GM19035 (cell line): Measurements from ENCODE around the gene LSS.
"Not testable (repeated sequence)": the region's sequence is repeated elsewhere in the genome, so short reads cannot be mapped to it uniquely, and the experiment has no call there.

Experiments used
- ATAC-seq: cut with Tn5 transposase; IDR thresholded peaks from one replicate; pipeline ENCODE4 v1.9.1; 2021; ENCODE audit not compliant: unreplicated experiment

The LSS gene

DNA sequence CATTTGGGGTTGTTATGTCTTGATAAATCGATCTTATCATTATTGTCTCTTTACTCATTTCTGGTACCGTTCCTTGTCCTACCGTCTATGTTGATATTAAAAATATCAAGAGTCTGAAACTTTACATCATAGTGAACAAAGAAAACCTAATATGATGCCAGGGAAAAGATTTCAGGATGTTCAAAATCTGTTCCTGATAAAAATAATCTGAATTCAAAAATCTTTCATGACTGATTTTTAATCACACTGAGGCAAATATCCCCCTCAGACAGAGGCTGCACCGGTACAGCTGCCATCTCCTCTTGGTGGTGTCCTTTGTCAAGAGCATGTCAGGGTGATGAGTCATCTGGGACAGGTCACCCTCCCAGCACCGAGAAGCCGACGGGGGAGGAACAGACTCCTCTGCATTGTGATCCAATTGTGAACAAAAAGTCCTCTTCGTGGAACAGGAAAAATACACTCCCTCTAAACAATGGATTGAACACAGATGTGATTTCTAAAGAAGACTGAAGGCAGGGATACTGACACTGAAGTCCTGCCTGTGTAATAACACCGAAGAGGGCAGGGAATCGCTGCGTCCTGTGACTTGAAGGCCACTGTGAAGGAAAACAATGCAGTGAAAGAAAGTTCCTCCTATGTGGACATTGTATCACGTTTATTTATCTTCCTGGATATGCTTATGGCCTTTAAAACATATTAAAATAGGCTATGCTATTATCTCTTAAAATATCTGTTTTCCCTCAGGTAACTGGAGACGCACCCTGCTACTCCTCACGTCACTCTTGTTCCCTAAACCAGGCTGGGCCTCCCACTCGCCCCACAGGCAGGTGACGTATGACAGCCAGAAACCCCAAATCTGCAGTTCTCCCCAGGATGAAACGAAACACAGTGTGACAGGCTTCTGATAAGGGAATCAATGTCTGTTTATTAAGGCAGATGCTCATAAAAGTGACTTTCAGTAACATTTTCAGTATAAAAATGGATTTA, 40.1 kb downstream of the LSS start:
- ATAC-seq, result no peak

DNA sequence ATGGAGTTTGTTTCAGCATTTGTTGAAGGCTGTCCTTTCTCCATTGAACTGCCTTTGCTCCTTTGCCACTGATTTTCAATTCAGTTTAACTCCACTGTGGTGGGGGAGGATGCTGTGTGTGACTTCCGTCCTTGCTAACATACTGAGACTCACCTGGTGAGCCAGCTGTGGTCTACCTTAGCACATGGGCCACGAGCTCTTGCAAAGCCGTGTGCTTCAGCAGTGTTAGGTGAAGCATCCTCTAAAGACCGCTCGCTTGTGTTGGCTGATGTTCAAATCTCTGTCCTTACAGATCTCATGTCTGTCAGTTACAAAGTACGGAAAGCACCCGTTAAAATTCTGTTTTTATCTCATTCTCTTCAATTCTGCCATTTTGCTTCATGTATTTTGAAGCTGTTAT, 40.8 kb downstream of the LSS start:
- no peak for ATAC-seq

DNA sequence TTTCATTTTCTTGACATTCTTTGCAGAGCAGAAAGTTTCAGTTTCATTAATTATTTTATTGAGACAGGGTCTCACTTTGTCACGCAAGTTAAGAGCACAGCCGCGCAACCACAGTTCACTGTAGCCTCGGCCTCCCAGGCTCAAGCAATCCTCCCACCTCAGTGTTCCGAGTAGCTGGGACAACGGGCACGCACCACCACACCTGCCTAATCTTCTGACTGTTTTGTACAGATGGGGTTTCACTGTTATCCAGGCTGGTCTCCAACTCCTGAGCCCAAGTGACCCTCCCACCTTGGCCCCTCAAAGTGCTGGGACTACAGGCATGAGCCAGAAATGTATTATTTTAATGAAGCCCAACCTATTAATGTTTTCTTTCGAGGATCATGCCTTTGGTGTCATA, 41.3 kb downstream of the LSS start:
- no peak for ATAC-seq

- no peak for ATAC-seq
Measured at GRCh38 chr21:46185716-46186115, 42.9 kb downstream of the LSS start.

GRCh38 chr21:46184625-46185555, 43.7 kb downstream of the LSS start:
- ATAC-seq, result no peak

DNA sequence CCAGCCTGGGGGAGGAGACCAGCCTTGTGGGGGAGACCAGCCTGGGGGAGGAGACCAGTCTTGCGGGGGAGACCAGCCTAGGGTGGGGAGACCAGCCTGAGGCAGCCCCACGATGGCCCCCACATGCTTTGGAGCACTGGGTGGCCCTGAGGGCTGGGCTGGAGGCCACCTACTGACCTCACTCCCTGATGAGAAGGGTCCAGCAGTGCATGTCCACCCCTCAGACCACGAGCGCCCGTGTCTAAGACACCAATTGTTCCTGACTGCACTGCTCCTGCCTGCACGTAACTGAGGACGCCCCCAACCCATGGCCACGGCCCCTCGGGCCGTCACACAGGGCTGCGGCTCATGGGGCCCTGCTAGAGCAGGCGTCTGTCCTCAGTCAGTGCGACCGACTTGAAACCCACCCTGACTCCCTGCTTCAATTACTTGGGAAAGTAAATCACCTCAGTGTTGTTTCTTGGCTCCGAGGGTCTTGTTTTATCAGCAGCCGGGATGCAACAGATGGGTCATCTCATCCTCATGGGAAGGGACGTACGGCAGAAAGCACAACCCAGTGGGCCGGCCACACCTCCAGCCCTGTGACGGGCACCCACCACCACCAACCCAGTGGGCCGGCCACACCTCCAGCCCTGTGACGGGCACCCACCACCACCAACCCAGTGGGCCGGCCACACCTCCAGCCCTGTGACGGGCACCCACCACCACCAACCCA, 44.5 kb downstream of the LSS start, which contains the start of gene SPATC1L:
SPATC1L (minus strand) TSS at position 550 of the 715 bp plus-strand sequence. CDS start 1,643 bp downstream, outside the sequence.
- ATAC-seq, result no peak

GRCh38 chr21:46183337-46183909, 45.2 kb downstream of the LSS start:
- ATAC-seq, result not testable (repeated sequence)

DNA sequence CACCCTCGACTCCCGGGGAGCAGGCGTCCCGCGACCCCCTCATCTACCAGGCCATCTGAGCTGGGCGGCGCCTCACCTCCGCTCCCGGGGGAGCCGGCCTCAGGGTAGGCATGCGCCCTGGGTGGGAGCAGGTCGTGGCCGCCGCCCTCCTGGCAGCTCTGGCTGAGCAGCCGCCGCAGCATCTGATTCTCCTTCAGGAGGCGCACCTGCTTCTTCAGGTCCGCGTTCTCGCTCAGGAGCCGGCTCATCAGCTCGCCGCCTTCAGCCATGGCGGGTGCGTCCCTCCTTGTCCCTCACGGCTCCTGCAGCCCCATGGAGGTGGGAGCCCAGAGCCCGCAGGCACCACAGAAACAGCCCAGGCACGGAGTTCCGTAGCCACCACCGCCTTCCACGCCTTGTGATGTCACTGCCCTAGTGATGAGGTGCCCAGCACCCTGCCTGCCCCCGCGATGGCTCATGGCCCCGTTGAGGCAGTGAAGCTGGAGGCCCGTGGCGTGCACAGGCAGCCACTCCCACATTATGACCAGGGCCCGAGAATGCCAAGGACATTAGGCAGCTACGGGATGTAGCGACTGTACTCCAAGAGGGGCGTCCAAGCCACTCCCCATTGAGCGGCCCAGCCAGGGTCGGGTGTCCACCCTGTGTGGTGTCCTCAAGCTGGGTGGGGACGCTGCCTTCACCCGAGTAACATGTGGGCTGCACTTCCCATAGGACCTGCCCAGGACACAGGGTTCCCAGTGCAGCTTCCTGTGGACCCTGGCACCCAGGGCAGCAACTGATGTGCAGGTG, 45.8 kb downstream of the LSS start:
- ATAC-seq, result no peak

GRCh38 chr21:46181953-46182547, 46.5 kb downstream of the LSS start:
- no peak for ATAC-seq

DNA sequence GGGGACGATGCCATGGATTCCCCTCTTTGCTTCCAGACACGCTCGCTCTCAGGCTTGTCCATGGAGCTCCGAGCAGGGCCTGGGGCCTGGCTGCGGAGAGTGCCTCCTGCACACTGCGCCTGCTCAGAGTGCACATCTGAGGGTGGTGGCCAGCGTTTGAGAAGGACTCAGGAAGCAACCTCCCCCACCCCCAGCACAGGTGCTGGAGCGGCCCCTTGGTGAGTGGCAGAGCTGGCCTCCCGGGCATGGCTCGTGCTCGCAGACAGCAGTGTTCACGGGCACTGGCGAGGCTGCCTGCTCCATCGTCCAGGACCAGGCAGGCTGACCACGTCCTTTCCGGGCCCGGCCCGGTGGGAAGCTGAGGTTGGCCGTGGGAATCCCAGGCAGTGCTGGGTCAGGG, 47.1 kb downstream of the LSS start:
- no peak for ATAC-seq

GRCh38 chr21:46180778-46181391, 47.7 kb downstream of the LSS start:
- no peak for ATAC-seq

DNA sequence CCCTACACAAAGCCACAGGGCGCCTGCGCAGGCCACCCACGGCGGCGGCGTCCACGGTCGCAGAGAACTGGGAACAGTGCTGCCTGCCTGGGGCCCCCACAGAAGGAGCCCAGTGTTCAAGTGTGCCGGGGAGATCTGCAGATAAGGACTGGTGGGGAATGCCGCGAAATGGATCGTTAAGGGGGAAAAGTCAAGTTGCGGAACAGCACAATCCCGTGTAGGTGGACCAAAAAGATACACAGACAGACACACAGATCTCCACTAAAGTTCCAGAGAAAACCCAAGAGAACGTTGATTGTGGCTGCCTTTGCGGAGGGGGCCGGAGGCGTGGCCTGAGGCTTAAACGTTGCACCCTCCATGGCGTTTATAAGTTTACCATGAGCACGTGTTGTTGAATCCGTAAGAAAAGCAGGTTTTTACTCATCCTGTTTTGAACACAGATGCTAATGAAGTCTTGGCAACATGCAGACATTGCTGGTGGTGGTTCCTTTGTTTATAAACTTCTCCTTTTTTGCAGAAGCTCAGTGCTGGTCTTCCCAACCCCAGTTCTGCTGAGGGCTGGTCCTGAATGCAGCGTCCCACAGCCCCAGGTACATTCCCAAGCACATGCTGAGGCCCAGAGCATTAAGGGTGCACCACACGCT, 48.4 kb downstream of the LSS start:
- no peak for ATAC-seq

DNA sequence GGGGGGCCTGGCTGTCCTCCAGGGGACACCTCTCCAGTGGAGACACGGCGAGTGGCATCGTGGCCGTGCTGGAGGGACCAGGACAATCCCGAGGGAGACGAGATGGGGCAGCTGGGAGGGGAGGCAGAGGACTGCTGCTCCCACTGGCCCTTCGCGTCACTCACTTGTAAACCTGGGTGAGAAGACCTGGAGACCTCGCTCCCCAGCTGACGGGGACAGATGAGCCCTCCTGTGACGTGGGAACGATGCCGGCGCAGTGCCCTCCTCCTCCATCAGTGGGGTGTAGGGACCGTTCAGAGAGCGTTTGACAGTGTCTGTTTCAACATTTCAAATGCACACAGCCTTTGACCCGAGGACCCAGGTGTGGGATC, 48.9 kb downstream of the LSS start:
- ATAC-seq, result no peak

GRCh38 chr21:46178961-46179360, 49.6 kb downstream of the LSS start:
- no peak for ATAC-seq

DNA sequence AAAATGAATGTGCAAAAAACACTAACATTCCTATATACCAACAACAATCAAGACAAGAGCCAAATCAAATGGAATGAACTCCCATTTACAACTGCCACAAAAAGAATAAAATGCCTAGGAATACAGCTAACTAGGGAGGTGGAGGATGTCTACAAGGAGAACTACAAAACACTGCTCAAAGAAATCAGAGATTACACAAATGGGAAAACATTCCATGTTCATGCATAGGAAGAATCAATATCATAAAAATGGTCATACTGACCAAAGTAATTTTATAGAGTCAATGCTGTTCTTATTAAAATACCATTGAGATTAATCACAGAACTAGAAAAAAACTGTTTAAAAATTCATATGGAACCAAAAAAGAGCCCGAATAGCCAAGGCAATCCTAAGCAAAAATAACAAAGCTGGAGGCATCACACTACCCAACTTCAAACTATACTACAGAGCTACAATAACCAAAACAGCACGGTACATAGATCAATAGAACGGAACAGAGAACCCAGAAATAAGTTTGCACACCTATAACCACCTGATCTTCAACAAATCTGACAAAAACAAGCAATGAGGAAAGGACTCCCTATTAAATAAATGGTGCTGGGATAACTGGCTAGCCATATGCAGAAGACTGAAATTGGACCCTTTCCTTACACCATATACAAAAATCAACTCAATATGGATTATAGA, 52.0 kb downstream of the LSS start:
- ATAC-seq, result not testable (repeated sequence)

- no peak for ATAC-seq
Measured at GRCh38 chr21:46173573-46173972, 55.0 kb downstream of the LSS start.

- no peak for ATAC-seq
Measured at GRCh38 chr21:46172863-46173528, 55.6 kb downstream of the LSS start.
